Measurements from ENCODE around the gene KCNIP1. TPM values are rescaled to one million over a fixed set of nuclear protein-coding genes. Genes with fewer than 3 reads are reported as not detected.
A peak's percentile ranks its signal among the peaks of the same experiment; 100 is the strongest.

The KCNIP1 gene
- polyA plus RNA-seq, 2 of the 4 experiments (the other 2 are of a cell fraction), result not detected

- TF ChIP-seq TFCP2L1 (CRISPR knock-in tag; IDR thresholded peaks at IDR 0.05), result no peak
- no peak for TF ChIP-seq RAD21 (conservative IDR thresholded peaks at IDR 0.05 in 1 of 2, IDR thresholded peaks at IDR 0.05 in 1 of 2)
- TF ChIP-seq ZC3H11A (IDR thresholded peaks at IDR 0.05), result no peak
- no peak for TF ChIP-seq PHF8 (IDR thresholded peaks at IDR 0.05; ENCODE audit: borderline replicate concordance, low read depth)
- TF ChIP-seq, protein P1, sequence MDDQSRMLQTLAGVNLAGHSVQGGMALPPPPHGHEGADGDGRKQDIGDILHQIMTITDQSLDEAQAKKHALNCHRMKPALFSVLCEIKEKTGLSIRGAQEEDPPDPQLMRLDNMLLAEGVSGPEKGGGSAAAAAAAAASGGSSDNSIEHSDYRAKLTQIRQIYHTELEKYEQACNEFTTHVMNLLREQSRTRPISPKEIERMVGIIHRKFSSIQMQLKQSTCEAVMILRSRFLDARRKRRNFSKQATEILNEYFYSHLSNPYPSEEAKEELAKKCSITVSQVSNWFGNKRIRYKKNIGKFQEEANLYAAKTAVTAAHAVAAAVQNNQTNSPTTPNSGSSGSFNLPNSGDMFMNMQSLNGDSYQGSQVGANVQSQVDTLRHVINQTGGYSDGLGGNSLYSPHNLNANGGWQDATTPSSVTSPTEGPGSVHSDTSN (IDR thresholded peaks at IDR 0.05), result no peak
- no peak for TF ChIP-seq SMC3 (IDR thresholded peaks at IDR 0.05)
Measured at GRCh38 chr5:170722316-170722715, 218.5 kb downstream of the KCNIP1 start (continued).

DNA sequence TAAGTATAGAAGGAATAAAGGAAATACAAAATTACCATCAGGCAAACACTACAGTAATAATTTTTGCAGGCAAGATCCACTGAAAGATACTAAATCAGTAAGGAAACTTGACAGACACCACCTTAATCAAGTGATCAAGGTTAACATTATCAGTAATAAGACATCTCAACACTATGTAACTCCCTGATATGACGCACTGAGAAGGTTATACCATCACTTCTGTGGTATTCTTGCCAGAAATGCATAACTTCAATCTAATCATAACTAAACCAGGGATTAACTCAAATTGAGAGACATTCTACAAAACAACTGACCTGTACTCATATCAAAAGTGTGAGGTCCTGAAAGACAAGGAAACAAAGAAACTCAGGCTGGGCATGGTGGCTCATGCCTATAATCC is 227.2 kb downstream of the KCNIP1 start:
- ChIA-PET CTCF (interaction anchor here (0.5 kb wide), 1 partner anchor 12 kb away, joined by 4 read pairs; no protein-coding TSS in a partner anchor), POLR2A (no interaction called here)

GRCh38 chr5:170732685-170733084 is 228.9 kb downstream of the KCNIP1 start:
- ATAC-seq (peak in 1 of 2 experiments; percentile 19; a peak in 1 of 6 replicates), DNase-seq (ENCODE audit: low read depth in 1 of 2, low spot score in 1 of 2) (no peak), FAIRE-seq (no peak)
- 6% methylated on average over 2 of the region's 2 CpGs for WGBS (ENCODE audit: missing lambda C conversion rate)
- ChIA-PET POLR2A (no interaction called here), CTCF (interaction anchor here (1.2 to 4.3 kb wide), 3 partner anchors 12 to 610 kb away, joined by 4 to 21 read pairs (median 5); no protein-coding TSS in a partner anchor)
- Histone ChIP-seq H3K4me2 (no peak overlapping the region), H3K27ac (no peak overlapping the region), H3K4me1 (no peaks in the 10 kb centered on the region), H3K4me3 (no peak overlapping the region), H3K9me3 (peaks cover 13% of the 10 kb centered on the region; the same call in 1 of the 3 replicates)
- TF ChIP-seq EP300 (IDR thresholded peaks at IDR 0.05) (no peak), CBX8 (IDR thresholded peaks at IDR 0.05) (no peak), RARB (CRISPR knock-in tag; IDR thresholded peaks at IDR 0.05) (no peak), JUN (IDR thresholded peaks at IDR 0.05) (no peak), POLR2AphosphoS2 (conservative IDR thresholded peaks at IDR 0.05; ENCODE audit: low read length) (no peak), ELK1 (IDR thresholded peaks at IDR 0.05; ENCODE audit: low read depth, low read length) (no peak), ZC3H11A (IDR thresholded peaks at IDR 0.05) (no peak), RNF2 (IDR thresholded peaks at IDR 0.05; ENCODE audit: borderline replicate concordance, low read depth) (no peak), NFE2L2 (conservative IDR thresholded peaks at IDR 0.05; ENCODE audit: low read length) (no peak), EHF (CRISPR knock-in tag; IDR thresholded peaks at IDR 0.05) (no peak), FOSL2 (IDR thresholded peaks at IDR 0.05) (no peak), FOSL2 (CRISPR knock-in tag; IDR thresholded peaks at IDR 0.05) (no peak)
- TF ChIP-seq, protein P2, sequence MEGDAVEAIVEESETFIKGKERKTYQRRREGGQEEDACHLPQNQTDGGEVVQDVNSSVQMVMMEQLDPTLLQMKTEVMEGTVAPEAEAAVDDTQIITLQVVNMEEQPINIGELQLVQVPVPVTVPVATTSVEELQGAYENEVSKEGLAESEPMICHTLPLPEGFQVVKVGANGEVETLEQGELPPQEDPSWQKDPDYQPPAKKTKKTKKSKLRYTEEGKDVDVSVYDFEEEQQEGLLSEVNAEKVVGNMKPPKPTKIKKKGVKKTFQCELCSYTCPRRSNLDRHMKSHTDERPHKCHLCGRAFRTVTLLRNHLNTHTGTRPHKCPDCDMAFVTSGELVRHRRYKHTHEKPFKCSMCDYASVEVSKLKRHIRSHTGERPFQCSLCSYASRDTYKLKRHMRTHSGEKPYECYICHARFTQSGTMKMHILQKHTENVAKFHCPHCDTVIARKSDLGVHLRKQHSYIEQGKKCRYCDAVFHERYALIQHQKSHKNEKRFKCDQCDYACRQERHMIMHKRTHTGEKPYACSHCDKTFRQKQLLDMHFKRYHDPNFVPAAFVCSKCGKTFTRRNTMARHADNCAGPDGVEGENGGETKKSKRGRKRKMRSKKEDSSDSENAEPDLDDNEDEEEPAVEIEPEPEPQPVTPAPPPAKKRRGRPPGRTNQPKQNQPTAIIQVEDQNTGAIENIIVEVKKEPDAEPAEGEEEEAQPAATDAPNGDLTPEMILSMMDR (IDR thresholded peaks at IDR 0.05), result no peak
- TF ChIP-seq, protein P3, sequence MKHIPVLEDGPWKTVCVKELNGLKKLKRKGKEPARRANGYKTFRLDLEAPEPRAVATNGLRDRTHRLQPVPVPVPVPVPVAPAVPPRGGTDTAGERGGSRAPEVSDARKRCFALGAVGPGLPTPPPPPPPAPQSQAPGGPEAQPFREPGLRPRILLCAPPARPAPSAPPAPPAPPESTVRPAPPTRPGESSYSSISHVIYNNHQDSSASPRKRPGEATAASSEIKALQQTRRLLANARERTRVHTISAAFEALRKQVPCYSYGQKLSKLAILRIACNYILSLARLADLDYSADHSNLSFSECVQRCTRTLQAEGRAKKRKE (CRISPR knock-in tag; IDR thresholded peaks at IDR 0.05; ENCODE audit: low read depth), result no peak
- TF ChIP-seq, protein P1 (IDR thresholded peaks at IDR 0.05), result no peak

More for the DNA sequence above, 227.2 kb downstream of the KCNIP1 start:
- FAIRE-seq, result no peak
- no peaks in the 10 kb centered on the region for H3K4me1 ChIP-seq
- 51% methylated on average over 1 of the region's 1 CpG for WGBS (ENCODE audit: missing lambda C conversion rate)
- H3K4me2 ChIP-seq, result no peak overlapping the region
- H3K9me3 ChIP-seq, result peaks cover 11% of the 10 kb centered on the region; the same call in 1 of the 3 replicates
- ATAC-seq, result no peak
- TF ChIP-seq NPAS2 (CRISPR knock-in tag; IDR thresholded peaks at IDR 0.05; ENCODE audit: borderline replicate concordance) (no peak), HEYL (CRISPR knock-in tag; IDR thresholded peaks at IDR 0.05) (no peak), FOSB (CRISPR knock-in tag; IDR thresholded peaks at IDR 0.05) (no peak), ESRRA (IDR thresholded peaks at IDR 0.05; ENCODE audit: borderline replicate concordance, low read length) (no peak), BHLHE40 (IDR thresholded peaks at IDR 0.05; ENCODE audit: low read depth, low read length) (no peak), CBX2 (IDR thresholded peaks at IDR 0.05; ENCODE audit: borderline replicate concordance, low read depth) (no peak), HOXB5 (CRISPR knock-in tag; IDR thresholded peaks at IDR 0.05) (no peak), RARB (CRISPR knock-in tag; IDR thresholded peaks at IDR 0.05) (no peak)
- TF ChIP-seq, protein P4, sequence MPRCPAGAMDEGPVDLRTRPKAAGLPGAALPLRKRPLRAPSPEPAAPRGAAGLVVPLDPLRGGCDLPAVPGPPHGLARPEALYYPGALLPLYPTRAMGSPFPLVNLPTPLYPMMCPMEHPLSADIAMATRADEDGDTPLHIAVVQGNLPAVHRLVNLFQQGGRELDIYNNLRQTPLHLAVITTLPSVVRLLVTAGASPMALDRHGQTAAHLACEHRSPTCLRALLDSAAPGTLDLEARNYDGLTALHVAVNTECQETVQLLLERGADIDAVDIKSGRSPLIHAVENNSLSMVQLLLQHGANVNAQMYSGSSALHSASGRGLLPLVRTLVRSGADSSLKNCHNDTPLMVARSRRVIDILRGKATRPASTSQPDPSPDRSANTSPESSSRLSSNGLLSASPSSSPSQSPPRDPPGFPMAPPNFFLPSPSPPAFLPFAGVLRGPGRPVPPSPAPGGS (IDR thresholded peaks at IDR 0.05), result no peak
- TF ChIP-seq, protein P2 (IDR thresholded peaks at IDR 0.05), result no peak
- no peak overlapping the region for H3K27ac ChIP-seq
- no peak for DNase-seq (ENCODE audit: low read depth in 1 of 2, low spot score in 1 of 2)
- no peak overlapping the region for H3K4me3 ChIP-seq
